WTC11 (cell line): Measurements from ENCODE around the gene NCKAP5.

Source experiments
- CREB1 ChIP-seq: sonication (generic); formaldehyde crosslinking; IDR thresholded peaks from 2 replicates; pipeline ENCODE4 v1.8.0; 2023; ENCODE audit warnings: mild to moderate bottlenecking, missing genetic modification reagents
- TF ChIP-seq, protein P1 (sequence below): fragments of 200-600 bp; IDR thresholded peaks from 2 replicates; pipeline ENCODE4 v1.8.0; 2022; ENCODE audit warnings: antibody characterized with exemption

GRCh38 chr2:133409581-133410285 is 158.5 kb downstream of the NCKAP5 start:
- TF ChIP-seq CREB1 (CRISPR knock-in tag): no peak
- TF ChIP-seq, protein P1, sequence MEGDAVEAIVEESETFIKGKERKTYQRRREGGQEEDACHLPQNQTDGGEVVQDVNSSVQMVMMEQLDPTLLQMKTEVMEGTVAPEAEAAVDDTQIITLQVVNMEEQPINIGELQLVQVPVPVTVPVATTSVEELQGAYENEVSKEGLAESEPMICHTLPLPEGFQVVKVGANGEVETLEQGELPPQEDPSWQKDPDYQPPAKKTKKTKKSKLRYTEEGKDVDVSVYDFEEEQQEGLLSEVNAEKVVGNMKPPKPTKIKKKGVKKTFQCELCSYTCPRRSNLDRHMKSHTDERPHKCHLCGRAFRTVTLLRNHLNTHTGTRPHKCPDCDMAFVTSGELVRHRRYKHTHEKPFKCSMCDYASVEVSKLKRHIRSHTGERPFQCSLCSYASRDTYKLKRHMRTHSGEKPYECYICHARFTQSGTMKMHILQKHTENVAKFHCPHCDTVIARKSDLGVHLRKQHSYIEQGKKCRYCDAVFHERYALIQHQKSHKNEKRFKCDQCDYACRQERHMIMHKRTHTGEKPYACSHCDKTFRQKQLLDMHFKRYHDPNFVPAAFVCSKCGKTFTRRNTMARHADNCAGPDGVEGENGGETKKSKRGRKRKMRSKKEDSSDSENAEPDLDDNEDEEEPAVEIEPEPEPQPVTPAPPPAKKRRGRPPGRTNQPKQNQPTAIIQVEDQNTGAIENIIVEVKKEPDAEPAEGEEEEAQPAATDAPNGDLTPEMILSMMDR: no peak
